H9 (cell line): ENCODE results near the gene S100A4. TPM values are rescaled to one million over a fixed set of nuclear protein-coding genes. Genes with fewer than 3 reads are reported as not detected.

Experiments used
- DNase-seq: peaks from one replicate; pipeline ENCODE4 v3.0.0-alpha.2; 2017
- H2AFZ ChIP-seq: one replicate; pipeline ENCODE4 v1.6.1; 2013; ENCODE audit warnings: mild to moderate bottlenecking, low read length, control low read depth, moderate library complexity
- H2AK5ac ChIP-seq: 2 replicates; pipeline ENCODE4 v1.6.1; 2013; ENCODE audit warnings: low read length, control low read depth, mixed read lengths; ENCODE audit not compliant: insufficient read length
- H2BK120ac ChIP-seq: one replicate; pipeline ENCODE4 v1.6.1; 2013; ENCODE audit warnings: low read depth, mild to moderate bottlenecking, low read length, control low read depth, inconsistent platforms; ENCODE audit not compliant: poor library complexity, severe bottlenecking
- H2BK12ac ChIP-seq: 2 replicates; pipeline ENCODE4 v1.6.1; 2013; ENCODE audit warnings: low read length, control low read depth, mixed read lengths, low read depth; ENCODE audit not compliant: insufficient read length
- H2BK15ac ChIP-seq: 2 replicates; pipeline ENCODE4 v1.6.1; 2013; ENCODE audit warnings: low read depth, low read length, control low read depth
- H2BK20ac ChIP-seq: one replicate; pipeline ENCODE4 v1.6.1; 2013; ENCODE audit warnings: low read depth, mild to moderate bottlenecking, low read length, control low read depth, inconsistent platforms; ENCODE audit not compliant: poor library complexity, severe bottlenecking
- H2BK5ac ChIP-seq: 2 replicates; pipeline ENCODE4 v1.6.1; 2013; ENCODE audit warnings: low read length, control low read depth, mixed read lengths; ENCODE audit not compliant: insufficient read length
- H3K14ac ChIP-seq: 2 replicates; pipeline ENCODE4 v1.6.1; 2013; ENCODE audit warnings: low read length, control low read depth; ENCODE audit not compliant: insufficient read depth
- H3K18ac ChIP-seq: 2 replicates; pipeline ENCODE4 v1.6.1; 2013; ENCODE audit warnings: low read depth, mild to moderate bottlenecking, mixed read lengths, low read length, control low read depth; ENCODE audit not compliant: insufficient read length
- H3K23ac ChIP-seq: 2 replicates; pipeline ENCODE4 v1.6.1; 2013; ENCODE audit warnings: low read length, control low read depth, mixed read lengths, low read depth; ENCODE audit not compliant: insufficient read length
- H3K23me2 ChIP-seq: 2 replicates; pipeline ENCODE4 v1.6.1; 2013; ENCODE audit warnings: low read depth, mild to moderate bottlenecking, mixed read lengths, low read length, control low read depth; ENCODE audit not compliant: insufficient read length, poor library complexity, severe bottlenecking
- H3K27ac ChIP-seq: 2 replicates; pipeline ENCODE4 v1.5.1; 2013; ENCODE audit warnings: low read length, control low read depth, mixed read lengths, low read depth; ENCODE audit not compliant: insufficient read length
- H3K27me3 ChIP-seq: 2 replicates; pipeline ENCODE4 v1.6.1; 2013; ENCODE audit warnings: low read length, control low read depth, inconsistent platforms; ENCODE audit not compliant: insufficient read depth
- H3K4ac ChIP-seq: 2 replicates; pipeline ENCODE4 v1.6.1; 2013; ENCODE audit warnings: low read depth, mild to moderate bottlenecking, control low read depth, inconsistent platforms, low read length, moderate library complexity
- H3K4me1 ChIP-seq: 2 replicates; pipeline ENCODE4 v1.6.1; 2013; ENCODE audit warnings: low read length, control low read depth, inconsistent platforms; ENCODE audit not compliant: insufficient read depth
- H3K4me2 ChIP-seq: 2 replicates; pipeline ENCODE4 v1.6.1; 2013; ENCODE audit warnings: low read length, control low read depth, mixed read lengths; ENCODE audit not compliant: insufficient read length, insufficient read depth
- H3K56ac ChIP-seq: 2 replicates; pipeline ENCODE4 v1.6.1; 2013; ENCODE audit warnings: low read depth, mild to moderate bottlenecking, mixed read lengths, low read length, control low read depth; ENCODE audit not compliant: insufficient read length
- H3K79me1 ChIP-seq: 2 replicates; pipeline ENCODE4 v1.6.1; 2013; ENCODE audit warnings: low read depth, mild to moderate bottlenecking, moderate library complexity, low read length, control low read depth, inconsistent platforms; ENCODE audit not compliant: insufficient read depth, poor library complexity, severe bottlenecking
- H3K79me2 ChIP-seq: 2 replicates; pipeline ENCODE4 v1.6.1; 2013; ENCODE audit warnings: low read length, control low read depth, inconsistent platforms; ENCODE audit not compliant: insufficient read depth
- H3K9ac ChIP-seq: 2 replicates; pipeline ENCODE4 v1.6.1; 2013; ENCODE audit warnings: low read length, control low read depth, mixed read lengths; ENCODE audit not compliant: insufficient read length; ENCODE audit errors: extremely low read depth
- H3K9me3 ChIP-seq: one replicate; pipeline ENCODE4 v1.6.1; 2013; ENCODE audit warnings: low read depth, low read length, inconsistent platforms; ENCODE audit not compliant: control insufficient read depth
- H3T11ph ChIP-seq: one replicate; pipeline ENCODE4 v1.6.1; 2013; ENCODE audit warnings: mild to moderate bottlenecking, low read length, control low read depth, inconsistent platforms
- H4K20me1 ChIP-seq: one replicate; pipeline ENCODE4 v1.6.1; 2013; ENCODE audit not compliant: control insufficient read depth, insufficient read length, insufficient read depth
- H4K5ac ChIP-seq: 2 replicates; pipeline ENCODE4 v1.6.1; 2013; ENCODE audit warnings: low read depth, mild to moderate bottlenecking, mixed read lengths, low read length, control low read depth; ENCODE audit not compliant: insufficient read length
- H4K8ac ChIP-seq: replicated peaks from 2 replicates; pipeline ENCODE4 v1.6.1; 2013; ENCODE audit warnings: low read length, control low read depth, mixed read lengths, low read depth; ENCODE audit not compliant: insufficient read length
- H4K91ac ChIP-seq: 2 replicates; pipeline ENCODE4 v1.6.1; 2013; ENCODE audit warnings: low read depth, mild to moderate bottlenecking, moderate library complexity, mixed read lengths, low read length, control low read depth; ENCODE audit not compliant: insufficient read length
- H3K27ac Mint-ChIP-seq, 3 experiments: 2 replicates in 2 of 3; 3 replicates in 1 of 3; pipeline ENCODE4 v1.8.0; 2020 to 2021; ENCODE audit warnings: mixed read lengths in 3 of 3, mild to moderate bottlenecking in 1 of 3, moderate library complexity in 1 of 3
- H3K27me3 Mint-ChIP-seq: 2 replicates; pipeline ENCODE4 v1.8.0; 2021; ENCODE audit warnings: low read depth, mild to moderate bottlenecking, moderate library complexity, mixed read lengths
- H3K36me3 Mint-ChIP-seq, 3 experiments: 2 replicates in 2 of 3; 3 replicates in 1 of 3; pipeline ENCODE4 v1.8.0; 2020 to 2021; ENCODE audit warnings: low read depth in 3 of 3, mixed read lengths in 3 of 3; ENCODE audit not compliant: insufficient read depth in 1 of 3
- H3K4me1 Mint-ChIP-seq, 2 experiments: 2 replicates each; pipeline ENCODE4 v1.8.0; 2020; ENCODE audit warnings: mixed read lengths in 2 of 2
- H3K4me3 Mint-ChIP-seq, 2 experiments: 2 replicates in 1 of 2; 3 replicates in 1 of 2; pipeline ENCODE4 v1.8.0; 2020 to 2021; ENCODE audit warnings: mild to moderate bottlenecking in 2 of 2, mixed read lengths in 2 of 2, moderate library complexity in 1 of 2
- H3K9me3 Mint-ChIP-seq, 2 experiments: 2 replicates in 1 of 2; 3 replicates in 1 of 2; pipeline ENCODE4 v1.8.0; 2020; ENCODE audit warnings: mild to moderate bottlenecking in 2 of 2, mixed read lengths in 2 of 2, moderate library complexity in 1 of 2
- CTCF ChIP-seq: fragments of 200-600 bp; sonication (generic); conservative IDR thresholded peaks from 3 replicates; pipeline ENCODE4 v1.8.0; 2021; ENCODE audit warnings: antibody characterized with exemption, mild to moderate bottlenecking
- WGBS: extraction: QIAGEN DNeasy Blood & Tissue Kit; methylation state at CpG from one replicate; pipeline ENCODE4 v1.1.7; 2013; ENCODE audit warnings: missing lambda C conversion rate, low lambda C conversion rate, mixed read lengths; ENCODE audit not compliant: insufficient read length; ENCODE audit errors: extremely low coverage; 5-methylcytosine and 5-hydroxymethylcytosine counted together
- total RNA-seq: library from RNA; stranded (reverse); gene quantifications from 2 replicates; pipeline ENCODE4 v1.2.1, GENCODE V29; 2021

The S100A4 gene
- total RNA-seq, 1 experiment from 2014 or later: 9.0 TPM

DNA sequence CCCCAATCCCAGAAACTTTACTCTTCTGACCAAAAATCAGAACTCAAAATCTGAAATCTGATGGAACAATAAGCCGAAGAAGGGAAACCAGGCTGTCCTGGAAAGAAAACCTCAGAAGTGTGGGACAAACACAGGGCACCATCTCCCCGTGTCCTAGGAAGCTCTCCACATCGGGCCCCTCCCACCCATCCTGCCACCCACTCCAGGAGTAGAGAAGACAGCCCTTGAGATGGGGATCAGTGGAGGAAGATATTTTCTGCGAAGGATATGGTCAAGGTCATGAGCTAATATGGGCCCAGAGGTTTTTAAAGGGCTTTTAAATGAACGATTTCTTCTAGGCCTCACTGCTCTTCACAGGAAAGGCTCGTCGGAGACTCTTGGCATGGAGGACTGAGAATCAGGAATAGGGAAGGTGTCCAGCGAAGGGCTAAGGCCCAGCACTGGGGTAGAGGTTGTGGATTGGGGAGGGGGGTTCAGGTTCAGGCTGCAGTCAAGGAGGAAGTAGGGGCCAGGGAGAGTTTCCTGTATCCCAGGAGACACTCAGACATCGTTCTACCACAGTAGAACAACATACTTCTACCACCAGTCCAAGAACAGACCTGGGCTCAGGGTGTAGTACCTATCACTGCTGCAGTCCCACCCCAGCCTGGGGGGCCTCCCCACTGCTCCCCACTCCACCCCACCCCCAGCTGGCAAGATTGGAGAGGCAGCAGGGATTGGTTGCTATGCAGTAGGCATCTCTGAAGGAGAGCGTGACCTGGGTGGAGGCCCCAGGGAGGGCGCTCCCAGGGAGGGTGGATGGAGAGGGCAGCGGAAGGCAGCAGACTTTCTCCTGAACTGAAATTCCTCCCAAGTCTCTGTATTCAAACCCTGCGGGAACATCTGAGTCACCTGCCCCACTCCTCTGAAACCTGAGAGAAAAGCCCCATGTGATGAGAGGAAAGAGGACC is 3.7 kb downstream of the S100A4 start:
- Histone ChIP-seq H3K23ac (no peak overlapping the region), H3K56ac (no peak overlapping the region), H4K8ac (no peak overlapping the region), H3K4me2 (no peak overlapping the region), H2BK15ac (no peak overlapping the region), H2AFZ (no peak overlapping the region), H2BK12ac (no peak overlapping the region), H3K27ac (no peak overlapping the region), H4K20me1 (no peaks in the 10 kb centered on the region), H3T11ph (no peak overlapping the region), H2BK5ac (no peak overlapping the region), H2AK5ac (no peak overlapping the region), H3K14ac (no peak overlapping the region), H3K79me2 (no peaks in the 10 kb centered on the region), H3K4me1 (peaks cover 8% of the 10 kb centered on the region; the same call in 1 of the 2 replicates), H3K79me1 (no peaks in the 10 kb centered on the region), H4K5ac (no peak overlapping the region), H4K91ac (no peak overlapping the region), H3K18ac (no peak overlapping the region), H3K27me3 (no peaks in the 10 kb centered on the region), H3K23me2 (no peaks in the 10 kb centered on the region), H3K4ac (no peak overlapping the region), H3K9ac (no peak overlapping the region), H2BK120ac (no peak overlapping the region), H3K9me3 (no peaks in the 10 kb centered on the region), H2BK20ac (no peak overlapping the region)
- Mint-ChIP-seq H3K4me3 (no peak overlapping the region), H3K9me3 (no peaks in the 10 kb centered on the region), H3K27ac (no peak overlapping the region; a peak in 2 of 7 replicates), H3K27me3 (peaks cover 3% of the 10 kb centered on the region), H3K36me3 (no peaks in the 10 kb centered on the region; a peak in 1 of 7 replicates), H3K4me1 (peaks cover 30 to 38% of the 10 kb centered on the region in 2 experiments)
- no peak for TF ChIP-seq CTCF
- no CpG with 5 or more reads among the region's 13 CpGs for whole genome bisulfite sequencing
- no peak for DNase-seq
